Measurements from ENCODE around the gene CPN1. TPM values are rescaled to one million over a fixed set of nuclear protein-coding genes. Genes with fewer than 3 reads are reported as not detected.

The CPN1 gene
- total RNA-seq (not detected in 2 replicates), polyA plus RNA-seq (not detected in 2 replicates), polyA minus RNA-seq (0.15 TPM in 1 of 2 replicates, not detected in the other), Bru-seq, nascent RNA (percentile 3 among the genes with signal in this experiment), BruChase-seq, experiment 1, labeled RNA remaining after a 6-hour chase (not detected), BruChase-seq, experiment 2, labeled RNA remaining after a 2-hour chase (not detected)
- polyA plus RNA-seq (2011; cell fraction: cytosol; rRNA removed) = not detected in 2 replicates
- not detected in 2 replicates for polyA plus RNA-seq (2011; cell fraction: nucleus; rRNA removed)
- not detected in 2 replicates for polyA plus RNA-seq (2012)
- not detected for polyA minus RNA-seq (2011; cell fraction: cytosol; rRNA and poly(A)+ RNA removed)
- not detected in 2 replicates for polyA minus RNA-seq (2011; cell fraction: nucleus; rRNA and poly(A)+ RNA removed)
- long read RNA-seq = 0 reads

- H3K4me3 ChIP-seq (replicated peaks in 1 of 3; ENCODE audit: insufficient read depth in 1 of 3, low read depth in 1 of 3, low read length in 3 of 3) = no peak within 1 kb of the TSS
- dilution Hi-C loops (cut with MboI; ENCODE audit: extremely low pct_ligation_motif_present, low sequenced_read_pairs) = no loop called here
- no peak within 1 kb of the TSS for H3K4me2 ChIP-seq (ENCODE audit: insufficient read depth, low read length)
- no peaks in the 10 kb centered on the region for H3K79me2 ChIP-seq (ENCODE audit: control insufficient read depth, insufficient read depth, low read length)
- POLR2A ChIA-PET = no interaction called here
- peaks cover 15 to 22% of the 10 kb centered on the region in 2 experiments for H3K27me3 ChIP-seq (ENCODE audit: control insufficient read depth in 2 of 2, insufficient read depth in 2 of 2, low read length in 2 of 2)
- CTCF ChIA-PET = interaction anchor here (0.5 kb wide), 1 partner anchor 159 kb away, joined by 3 read pairs; no protein-coding TSS in a partner anchor
- no TSS peak for BruUV-seq (replicated peaks)
- FAIRE-seq = peak; percentile 55
- no peaks in the 10 kb centered on the region for H3K9me1 ChIP-seq (replicated peaks; ENCODE audit: control insufficient read depth, extremely low read depth, insufficient read depth, low read length)
- no peaks in the 10 kb centered on the region for H4K20me1 ChIP-seq (replicated peaks; ENCODE audit: control insufficient read depth, extremely low read depth, insufficient read depth, low read length)
- H3K27ac ChIP-seq (ENCODE audit: insufficient read depth, low read depth, low read length) = no peak within 1 kb of the TSS
- intact Hi-C loops (cut with micrococcal nuclease) = no loop called here
- H3K9ac ChIP-seq (replicated peaks; ENCODE audit: extremely low read depth, insufficient read depth, low read length) = no peak within 1 kb of the TSS
- no peaks in the 10 kb centered on the region for H3K4me1 ChIP-seq (ENCODE audit: control insufficient read depth, extremely low read depth, insufficient read depth, low read length)
- no peak within 1 kb of the TSS for H2AFZ ChIP-seq (ENCODE audit: low read depth, low read length)
- DNase-seq (ENCODE audit: low read depth, low spot score) = no peak
- H3K9me3 ChIP-seq (replicated peaks; ENCODE audit: control insufficient read depth, insufficient read depth, low read length) = no peaks in the 10 kb centered on the region
- H3K36me3 ChIP-seq (ENCODE audit: control insufficient read depth in 2 of 2, extremely low read depth in 1 of 2, insufficient read depth in 2 of 2, low read length in 2 of 2) = no peaks in the 10 kb centered on the region
- TF ChIP-seq EZH2 (IDR thresholded peaks at IDR 0.05; ENCODE audit: borderline replicate concordance, low read depth, low read length, severe bottlenecking) = no peak
- TF ChIP-seq POLR2AphosphoS5 (IDR thresholded peaks at IDR 0.05; ENCODE audit: insufficient read depth, low read depth, low read length) = no peak
- no peak for TF ChIP-seq POLR2A (IDR thresholded peaks at IDR 0.05; ENCODE audit: low read depth, low read length)
- no peak for TF ChIP-seq MAX (IDR thresholded peaks at IDR 0.05; ENCODE audit: insufficient read depth, insufficient read length)
- TF ChIP-seq GATA2 (IDR thresholded peaks at IDR 0.05; ENCODE audit: insufficient read depth, insufficient read length, low read depth, low read length) = no peak
- no peak for TF ChIP-seq JUN (IDR thresholded peaks at IDR 0.05; ENCODE audit: borderline replicate concordance, insufficient read depth, insufficient read length, low read depth)
- TF ChIP-seq CTCF (IDR thresholded peaks at IDR 0.05; ENCODE audit: extremely low read depth in 1 of 2, insufficient read depth in 1 of 2, low read depth in 1 of 2, low read length in 2 of 2) = no peak
- no peak for TF ChIP-seq MYC (IDR thresholded peaks at IDR 0.05; ENCODE audit: low read depth, low read length)
- no peak for TF ChIP-seq FOS (IDR thresholded peaks at IDR 0.05; ENCODE audit: borderline replicate concordance, insufficient read depth, low read length)
These were observed at the start of gene CPN1 for GRCh38 chr10:100081075-100082001. Gene CPN1 (minus strand): TSS chr10:100081869. CDS start chr10:100081625, 244 bp downstream.
